ENCODE measurements around the gene KCNAB2. TPM values are rescaled to one million over a fixed set of nuclear protein-coding genes. Genes with fewer than 3 reads are reported as not detected.

Gene KCNAB2
- total RNA-seq, 2 experiments from 2014 or later, result 290 to 299 TPM

- no peaks in the 10 kb centered on the region for H3K4me1 Mint-ChIP-seq (ENCODE audit: low read depth)
- no peaks in the 10 kb centered on the region for H3K27me3 Mint-ChIP-seq
- ChIA-PET POLR2A (no interaction called here), CTCF (no interaction called here)
- peaks cover 38% of the 10 kb centered on the region for H3K36me3 Mint-ChIP-seq (ENCODE audit: low read depth)
- ATAC-seq (no peak), DNase-seq (no peak)
- TF ChIP-seq CTCF (IDR thresholded peaks at IDR 0.05), result no peak
- no peak overlapping the region for H3K4me3 Mint-ChIP-seq
- intact Hi-C loops (cut with micrococcal nuclease), result no loop called here
- H3K9me3 Mint-ChIP-seq, result no peaks in the 10 kb centered on the region
- no peak overlapping the region for H3K27ac Mint-ChIP-seq
Observed at GRCh38 chr1:6080469-6080868, 34.8 kb downstream of the KCNAB2 start.

GRCh38 chr1:6081901-6082300 lies 36.2 kb downstream of the KCNAB2 start:
- no peaks in the 10 kb centered on the region for H3K4me1 Mint-ChIP-seq (ENCODE audit: low read depth)
- ATAC-seq (no peak), DNase-seq (no peak)
- H3K9me3 Mint-ChIP-seq, result no peaks in the 10 kb centered on the region
- no peak overlapping the region for H3K27ac Mint-ChIP-seq
- ChIA-PET CTCF (interaction anchor here (1.3 kb wide), 1 partner anchor 8 kb away, joined by 4 read pairs; no protein-coding TSS in a partner anchor), POLR2A (no interaction called here)
- intact Hi-C loops (cut with micrococcal nuclease), result no loop called here
- H3K27me3 Mint-ChIP-seq, result no peaks in the 10 kb centered on the region
- TF ChIP-seq CTCF (IDR thresholded peaks at IDR 0.05), result no peak
- H3K4me3 Mint-ChIP-seq, result no peak overlapping the region
- H3K36me3 Mint-ChIP-seq (ENCODE audit: low read depth), result peaks cover 34% of the 10 kb centered on the region

DNA sequence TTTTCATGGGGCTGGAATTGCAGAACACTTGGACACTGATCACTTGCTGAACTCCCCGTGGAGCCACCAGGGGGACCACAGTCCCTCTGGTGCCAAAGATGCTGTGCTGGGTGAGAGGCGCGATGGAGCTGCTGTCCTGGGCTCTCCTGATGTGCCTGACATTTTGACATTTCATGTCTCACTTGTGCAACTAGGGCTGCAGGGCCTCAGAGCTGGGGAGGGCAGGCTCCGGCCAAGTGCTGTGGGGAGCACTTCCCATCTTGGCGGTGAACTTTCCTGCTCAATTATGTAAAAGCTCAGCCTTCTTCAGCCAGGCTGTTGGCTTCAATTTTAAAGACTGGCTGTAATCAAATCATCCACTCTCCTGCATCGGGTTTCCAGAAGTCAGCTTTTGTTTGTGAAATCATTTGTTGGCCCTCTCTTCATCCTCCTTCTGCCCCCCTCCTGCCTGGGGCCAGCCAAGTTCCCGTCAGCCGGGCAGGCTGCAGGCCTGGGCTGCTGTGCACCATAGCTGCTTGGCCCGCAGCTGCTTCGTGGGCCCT lies 36.8 kb downstream of the KCNAB2 start:
- Mint-ChIP-seq H3K27me3 (no peaks in the 10 kb centered on the region), H3K9me3 (no peaks in the 10 kb centered on the region), H3K4me3 (no peak overlapping the region), H3K36me3 (ENCODE audit: low read depth) (peaks cover 38% of the 10 kb centered on the region), H3K4me1 (ENCODE audit: low read depth) (no peaks in the 10 kb centered on the region), H3K27ac (no peak overlapping the region)
- POLR2A ChIA-PET, result interaction anchor here (0.6 kb wide), 1 partner anchor 20 kb away, joined by 3 read pairs; no protein-coding TSS in a partner anchor
- CTCF ChIA-PET, result interaction anchor here (1.3 kb wide), 1 partner anchor 9 kb away, joined by 4 read pairs; no protein-coding TSS in a partner anchor
- ATAC-seq (no peak), DNase-seq (no peak)
- intact Hi-C loops (cut with micrococcal nuclease), result no loop called here
- no peak for TF ChIP-seq CTCF (IDR thresholded peaks at IDR 0.05)

DNA sequence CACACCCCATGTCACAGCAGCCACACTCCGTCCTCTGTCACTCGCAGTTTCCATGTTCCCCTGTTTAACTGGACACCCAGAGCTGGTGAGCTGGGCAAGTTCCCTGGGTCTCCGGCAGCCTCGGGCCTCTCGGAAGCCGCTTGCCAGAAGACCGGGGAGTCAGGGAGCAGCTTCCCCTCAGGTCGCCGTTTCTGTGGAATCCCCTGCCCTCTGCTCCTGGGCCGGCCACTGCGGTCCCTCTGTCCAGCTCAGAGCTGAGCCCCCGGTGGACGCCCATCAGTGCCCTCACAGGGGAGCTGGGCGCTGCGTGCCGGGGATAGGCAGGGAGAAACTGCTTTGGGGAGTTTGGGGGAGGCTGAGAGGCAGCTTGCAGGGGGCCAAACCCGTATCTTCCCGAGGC lies 37.7 kb downstream of the KCNAB2 start:
- intact Hi-C loops (cut with micrococcal nuclease), result no loop called here
- H3K36me3 Mint-ChIP-seq (ENCODE audit: low read depth), result peaks cover 38% of the 10 kb centered on the region
- H3K27me3 Mint-ChIP-seq, result no peaks in the 10 kb centered on the region
- H3K27ac Mint-ChIP-seq, result no peak overlapping the region
- no peak for ATAC-seq
- H3K9me3 Mint-ChIP-seq, result no peaks in the 10 kb centered on the region
- ChIA-PET POLR2A (interaction anchor here (1.4 kb wide), 1 partner anchor 16 kb away, joined by 5 read pairs; no protein-coding TSS in a partner anchor), CTCF (no interaction called here)
- TF ChIP-seq CTCF (IDR thresholded peaks at IDR 0.05), result no peak
- no peaks in the 10 kb centered on the region for H3K4me1 Mint-ChIP-seq (ENCODE audit: low read depth)
- H3K4me3 Mint-ChIP-seq, result no peak overlapping the region
- DNase-seq, result no peak

DNA sequence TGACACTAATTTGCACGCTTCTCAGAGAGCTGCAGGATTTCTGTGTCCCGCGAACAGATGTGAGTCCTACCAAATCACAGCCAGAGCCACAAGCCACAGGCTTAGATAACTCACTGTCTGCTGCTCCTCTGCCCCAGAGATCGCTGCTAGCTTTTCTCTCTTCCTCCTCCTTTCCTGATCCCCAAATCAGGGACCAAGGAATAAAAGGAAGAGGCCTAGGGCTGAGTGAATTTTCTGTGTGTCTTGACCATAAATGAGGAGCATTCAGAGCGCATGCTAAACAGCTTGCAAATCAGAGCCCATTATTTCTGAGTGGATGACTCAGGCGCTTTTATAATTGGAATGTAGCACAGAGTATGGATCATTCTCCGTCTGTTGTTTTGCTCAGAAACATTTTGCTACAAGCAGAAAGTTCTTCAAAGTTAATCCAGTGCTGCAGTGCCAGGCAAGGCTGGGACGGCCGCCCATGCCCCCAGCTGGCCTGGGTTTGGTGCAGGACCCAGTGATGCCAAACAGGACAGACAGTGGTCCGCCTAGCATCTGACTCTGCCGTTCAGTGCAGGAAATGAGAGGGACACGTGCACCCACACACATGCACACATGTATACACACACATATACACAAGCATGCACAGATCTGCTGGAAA lies 38.2 kb downstream of the KCNAB2 start:
- H3K4me1 Mint-ChIP-seq (ENCODE audit: low read depth), result no peaks in the 10 kb centered on the region
- ChIA-PET CTCF (no interaction called here), POLR2A (interaction anchor here (1.4 kb wide), 1 partner anchor 16 kb away, joined by 5 read pairs; no protein-coding TSS in a partner anchor)
- intact Hi-C loops (cut with micrococcal nuclease), result no loop called here
- H3K27ac Mint-ChIP-seq, result no peak overlapping the region
- TF ChIP-seq CTCF (IDR thresholded peaks at IDR 0.05), result no peak
- H3K4me3 Mint-ChIP-seq, result no peak overlapping the region
- no peak for DNase-seq
- H3K27me3 Mint-ChIP-seq, result no peaks in the 10 kb centered on the region
- H3K9me3 Mint-ChIP-seq, result no peaks in the 10 kb centered on the region
- H3K36me3 Mint-ChIP-seq (ENCODE audit: low read depth), result peaks cover 35% of the 10 kb centered on the region
- ATAC-seq, result no peak

Data from activated CD8-positive, alpha-beta T cell treated with anti-CD3 and anti-CD28 coated beads for 36 hours (primary cell).